ENCODE measurements around the gene TMEM63A.
A peak's percentile ranks its signal among the peaks of the same experiment; 100 is the strongest.
"Not testable (repeated sequence)": the region's sequence is repeated elsewhere in the genome, so short reads cannot be mapped to it uniquely, and the experiment has no call there.

Gene TMEM63A

DNA sequence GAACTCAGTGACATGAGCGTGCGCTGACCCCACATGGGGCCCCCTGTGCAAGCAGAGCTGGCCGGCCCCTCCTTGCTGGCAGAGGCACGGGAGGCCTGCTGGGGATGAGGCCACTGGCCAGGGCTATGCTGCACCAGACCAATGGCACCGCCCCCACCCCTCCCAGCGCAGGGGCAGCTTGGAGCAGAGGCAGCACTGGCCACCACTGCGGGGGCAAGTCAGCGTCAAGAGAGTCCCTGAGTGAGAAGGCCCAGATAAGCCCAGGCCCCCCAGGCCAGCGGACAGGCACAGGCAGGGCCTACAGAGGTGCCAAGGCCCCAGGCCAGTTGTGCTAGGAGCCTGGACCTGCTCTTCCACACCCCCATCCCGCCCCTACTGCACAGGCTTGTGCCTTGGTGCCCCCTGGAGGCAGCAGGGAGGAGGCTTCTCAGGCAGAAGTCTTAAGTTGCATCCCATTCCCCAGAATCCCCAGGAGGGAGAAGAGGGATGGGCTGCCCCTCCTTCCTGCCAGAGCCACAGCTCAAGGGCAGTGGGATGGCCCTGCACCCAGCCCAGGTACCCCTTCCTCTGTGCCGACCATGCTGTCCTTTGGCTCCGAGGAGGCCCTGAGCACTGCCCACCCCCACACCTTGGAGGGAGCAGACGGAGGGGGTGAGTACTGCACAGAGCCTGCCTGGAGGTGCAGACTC is 36.5 kb downstream of the TMEM63A start:
- peak; percentile 79 for DNase-seq (ENCODE audit: low spot score)

GRCh38 chr1:225845097-225845496 is 37.1 kb downstream of the TMEM63A start:
- no peak for DNase-seq (ENCODE audit: low spot score)

- peak; percentile 43 for DNase-seq (ENCODE audit: low spot score)
Observed at GRCh38 chr1:225844236-225845061, 37.7 kb downstream of the TMEM63A start.

GRCh38 chr1:225843426-225843795 is 38.8 kb downstream of the TMEM63A start:
- DNase-seq (ENCODE audit: low spot score), result no peak

DNA sequence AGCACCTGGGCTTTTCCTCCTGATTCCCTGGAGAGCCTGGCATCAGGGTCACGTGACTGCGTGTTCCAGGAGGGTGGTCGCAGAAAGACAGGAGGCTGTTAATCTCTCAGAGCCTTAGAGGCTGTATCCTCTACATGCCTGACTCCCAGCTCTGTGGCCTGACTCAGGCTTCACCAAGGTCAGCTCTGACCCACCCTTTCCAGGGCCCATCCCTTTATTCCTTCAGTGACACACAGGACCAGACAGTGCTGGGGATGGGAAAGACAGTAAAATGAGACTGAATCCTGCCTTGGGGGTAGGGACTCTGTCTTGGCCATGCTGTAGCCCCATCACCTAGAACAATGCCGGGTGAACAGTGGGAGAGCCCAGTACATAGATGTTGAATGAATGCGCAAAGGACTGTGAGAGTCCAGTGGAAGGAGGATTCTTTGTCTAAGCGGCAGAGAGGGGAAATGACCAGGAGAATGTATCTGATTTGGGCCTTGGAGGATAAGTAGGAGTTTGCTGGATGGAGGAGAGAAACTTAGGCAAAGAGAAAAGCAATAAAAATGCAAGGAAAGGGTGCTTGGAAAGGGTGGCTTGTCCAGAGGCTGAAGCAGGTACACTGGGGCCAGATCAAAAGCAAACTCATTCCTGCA is 39.3 kb downstream of the TMEM63A start:
- no peak for DNase-seq (ENCODE audit: low spot score)

DNA sequence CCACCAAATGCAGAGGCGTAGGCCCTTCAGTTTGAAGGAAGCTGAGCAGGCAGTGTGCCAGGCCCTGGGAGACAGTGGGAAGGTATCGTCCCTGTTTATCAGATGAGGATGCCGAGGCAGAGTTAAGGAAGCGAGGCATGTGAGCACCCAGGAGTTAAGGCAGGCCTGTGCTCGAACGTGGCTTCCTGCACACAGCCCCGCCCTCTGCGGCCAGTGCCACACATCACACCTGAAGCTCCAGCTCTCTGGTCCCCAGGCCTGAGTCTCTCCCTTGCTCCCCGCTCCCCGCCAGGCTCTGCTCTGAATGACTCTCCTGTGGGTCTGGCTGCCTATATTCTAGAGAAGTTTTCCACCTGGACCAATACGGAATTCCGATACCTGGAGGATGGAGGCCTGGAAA is 40.1 kb downstream of the TMEM63A start:
- DNase-seq (ENCODE audit: low spot score), result no peak

GRCh38 chr1:225840713-225841112 is 41.5 kb downstream of the TMEM63A start:
- DNase-seq (ENCODE audit: low spot score), result no peak

DNA sequence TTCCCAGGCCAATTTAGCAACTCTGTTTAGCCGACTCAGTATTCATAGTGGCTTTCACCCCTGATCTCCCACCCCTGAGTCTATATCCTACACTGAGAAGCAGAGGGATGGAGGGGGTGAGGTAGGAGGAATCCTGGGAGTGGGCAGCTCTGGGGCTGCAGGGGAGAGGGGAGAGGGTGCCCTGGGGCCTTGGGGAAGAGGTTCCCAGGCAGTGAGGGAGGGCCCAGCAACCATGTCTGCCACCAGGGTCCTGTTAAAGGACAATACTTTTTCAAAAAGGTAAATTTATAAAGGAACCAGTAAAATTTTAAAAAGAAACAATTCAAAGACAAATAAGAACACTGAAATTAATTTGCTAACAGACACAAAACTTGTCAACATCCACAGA is 42.0 kb downstream of the TMEM63A start:
- no peak for DNase-seq (ENCODE audit: low spot score)

DNA sequence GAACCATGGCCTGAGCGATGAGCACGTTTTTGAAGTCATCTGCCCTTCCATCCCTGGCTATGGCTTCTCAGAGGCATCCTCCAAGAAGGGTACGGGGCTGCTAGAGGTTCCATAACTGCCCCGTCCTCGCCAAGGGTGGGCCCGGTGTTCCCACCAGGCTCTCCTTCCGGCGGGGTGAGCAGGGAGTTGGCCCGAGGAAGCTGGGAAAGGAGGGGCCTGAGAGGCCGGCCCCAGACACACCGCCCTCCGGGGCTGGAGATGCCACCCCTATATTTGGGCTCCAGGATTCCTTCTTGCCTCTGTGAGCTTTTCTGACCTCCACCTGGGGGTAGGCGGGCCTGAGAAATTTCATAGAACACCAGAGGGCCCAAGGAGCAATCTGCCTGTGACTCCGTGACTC is 43.4 kb downstream of the TMEM63A start:
- DNase-seq (ENCODE audit: low spot score), result no peak

- DNase-seq (ENCODE audit: low spot score), result not testable (repeated sequence)
Observed at GRCh38 chr1:225836296-225836695, 45.9 kb downstream of the TMEM63A start.

DNA sequence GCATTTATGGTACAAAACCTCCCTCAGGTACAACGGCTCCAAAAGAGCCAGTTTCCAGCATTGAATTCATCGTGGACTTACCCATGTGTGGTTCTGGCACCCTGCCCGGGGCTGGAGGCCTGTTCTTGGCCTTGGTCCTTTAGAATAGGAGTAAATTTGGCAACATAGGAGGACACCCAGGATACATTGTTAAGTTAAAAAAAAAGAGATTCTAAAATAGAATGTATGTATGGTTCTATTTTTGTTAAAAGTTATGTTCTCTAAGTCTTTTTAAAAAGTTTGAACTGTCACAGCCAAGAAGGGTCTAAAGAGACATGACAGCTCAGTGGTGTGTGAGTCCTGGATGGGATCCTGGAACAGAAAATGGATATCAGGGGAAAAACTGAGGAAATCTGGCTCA is 46.3 kb downstream of the TMEM63A start:
- no peak for DNase-seq (ENCODE audit: low spot score)

DNA sequence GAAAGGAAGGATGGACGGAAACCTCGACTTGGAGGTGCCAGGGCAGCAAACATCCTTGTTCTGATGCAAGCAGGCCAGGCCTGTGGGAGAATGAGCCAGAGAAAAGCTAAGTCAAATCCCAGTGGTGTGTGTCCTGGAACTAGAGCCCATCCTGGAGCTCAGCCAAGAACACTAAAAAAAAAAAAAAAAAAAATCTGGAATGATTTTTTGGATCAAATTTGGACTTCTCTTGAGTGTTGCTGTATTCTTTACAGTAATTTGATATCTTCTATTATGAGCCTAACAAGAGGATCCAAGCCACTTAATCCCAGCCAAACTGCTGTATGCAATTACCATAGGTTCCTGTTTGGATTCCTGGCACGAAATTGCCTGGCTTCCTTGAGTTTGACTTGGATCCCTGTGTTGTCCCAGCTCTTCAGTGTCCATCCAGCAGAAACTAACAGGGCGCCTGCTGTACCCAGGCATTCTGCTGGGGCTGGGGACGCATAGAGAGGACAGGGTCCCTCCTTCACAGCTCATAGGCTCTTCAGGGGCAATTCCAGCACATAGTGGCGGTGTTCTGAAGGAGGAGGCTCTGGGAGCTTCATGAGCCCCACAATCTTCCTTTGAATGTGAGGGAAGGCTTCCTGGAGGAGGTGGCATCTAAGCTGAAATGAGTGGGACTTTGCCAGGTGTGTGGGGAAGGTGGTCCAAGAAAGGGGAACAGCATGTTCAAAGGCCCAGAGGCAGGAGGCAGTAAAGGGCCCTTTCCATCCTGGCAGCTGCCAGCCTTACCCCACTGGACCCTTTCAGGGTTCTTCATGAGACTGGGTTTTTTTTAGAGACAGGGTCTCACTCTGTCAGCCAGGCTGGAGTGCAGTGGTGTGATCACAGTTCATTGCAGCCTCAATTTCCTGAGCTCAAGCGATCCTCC is 47.5 kb downstream of the TMEM63A start:
- no peak for DNase-seq (ENCODE audit: low spot score)

GRCh38 chr1:225830841-225831240 is 51.3 kb downstream of the TMEM63A start:
- DNase-seq (ENCODE audit: low spot score), result no peak

- no peak for DNase-seq (ENCODE audit: low spot score)
Observed at GRCh38 chr1:225828706-225829345, 53.4 kb downstream of the TMEM63A start.

DNA sequence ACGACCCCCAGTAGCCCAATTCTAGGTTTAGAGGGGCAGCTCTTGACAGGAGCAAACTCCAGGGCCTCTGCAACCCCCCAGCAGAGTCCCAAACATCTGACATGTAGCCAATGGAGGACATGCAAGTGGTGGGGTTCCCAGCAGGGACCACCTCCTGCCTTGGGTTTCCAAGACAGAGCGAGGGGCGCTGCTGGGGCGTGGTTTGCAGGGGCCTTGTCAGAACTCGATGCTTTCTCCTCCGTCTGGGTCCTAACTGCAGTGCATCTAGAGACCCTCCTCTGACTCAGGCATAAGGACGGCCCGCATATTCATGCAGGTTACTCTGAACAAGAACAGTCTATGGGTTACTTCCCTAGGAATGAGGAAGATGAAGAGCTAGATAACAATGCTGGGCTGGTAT is 55.1 kb downstream of the TMEM63A start:
- DNase-seq (ENCODE audit: low spot score), result no peak

- no peak for DNase-seq (ENCODE audit: low spot score)
Observed at GRCh38 chr1:225825607-225826007, 56.6 kb downstream of the TMEM63A start.

DNA sequence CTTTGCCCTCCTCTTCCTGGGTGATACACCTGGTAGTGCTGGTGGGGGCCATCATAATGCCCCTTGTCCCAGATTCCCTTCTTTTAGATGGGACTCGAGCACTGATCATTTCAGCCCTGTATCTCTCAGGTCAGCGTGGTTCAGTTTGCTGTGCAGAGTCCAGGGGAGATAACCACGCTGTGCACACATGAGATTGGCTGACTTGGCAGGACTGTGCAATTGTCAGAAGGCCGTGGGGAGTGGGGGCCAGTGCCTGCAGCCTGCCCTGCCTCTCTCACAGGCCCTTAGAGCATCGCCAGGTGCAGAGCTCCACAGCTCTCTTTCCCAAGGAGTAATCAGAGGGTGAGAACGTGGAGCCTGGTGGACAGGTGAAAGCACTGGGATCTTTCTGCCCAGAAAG is 57.1 kb downstream of the TMEM63A start:
- no peak for DNase-seq (ENCODE audit: low spot score)

DNA sequence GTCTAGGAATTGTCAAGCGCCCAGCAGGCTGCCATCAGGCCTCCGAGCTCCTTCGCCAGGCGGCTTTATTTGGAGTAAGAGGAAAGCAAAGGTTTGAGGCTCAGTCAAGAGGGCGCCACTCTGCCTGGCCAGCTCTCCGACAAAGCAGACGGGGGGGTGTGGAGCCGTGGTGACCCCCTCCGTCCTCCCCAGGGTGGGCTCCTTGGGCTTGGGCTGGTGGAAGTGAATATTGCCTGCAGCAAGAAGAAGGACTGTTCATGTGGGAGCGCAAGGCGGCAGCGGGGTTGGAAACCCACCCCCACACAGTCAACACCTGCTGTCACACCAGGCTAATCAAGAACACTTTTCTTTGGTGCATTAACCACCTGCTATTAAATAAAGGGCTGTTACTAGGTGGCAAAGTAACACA is 57.6 kb downstream of the TMEM63A start:
- no peak for DNase-seq (ENCODE audit: low spot score)

DNA sequence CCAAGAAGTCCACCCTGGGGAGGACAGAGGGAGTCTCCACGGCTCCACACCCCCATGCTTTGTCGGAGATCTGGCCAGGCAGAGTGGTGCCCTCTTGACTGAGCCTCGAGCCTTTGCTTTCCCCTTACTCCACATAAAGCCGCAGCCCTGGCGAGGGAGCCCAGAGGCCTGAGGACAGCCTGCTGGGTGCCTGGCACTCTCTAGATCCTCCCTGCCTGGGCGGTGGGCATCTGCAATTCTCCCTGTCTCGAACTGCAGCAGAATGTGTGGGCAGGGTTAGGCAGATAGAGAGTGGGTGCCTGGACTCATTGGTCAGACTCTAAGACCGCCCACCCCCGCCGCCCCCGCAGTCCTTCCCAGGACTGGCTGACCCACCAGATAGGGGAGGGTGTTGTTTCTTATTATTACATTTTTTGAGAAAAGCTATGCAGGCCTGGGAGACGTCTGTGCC is 58.3 kb downstream of the TMEM63A start:
- no peak for DNase-seq (ENCODE audit: low spot score)

GRCh38 chr1:225822655-225823403 is 59.4 kb downstream of the TMEM63A start:
- no peak for DNase-seq (ENCODE audit: low spot score)
